HepG2 (cell line): Measurements from ENCODE around the gene RPL36AL. TPM values are rescaled to one million over a fixed set of nuclear protein-coding genes. Genes with fewer than 3 reads are reported as not detected.
A peak's percentile ranks its signal among the peaks of the same experiment; 100 is the strongest.

Source experiments
- CREB1 ChIP-seq, 2 experiments: fragments of 450-650 bp in 1 of 2; IDR thresholded peaks; 2 replicates each; pipeline ENCODE4 v1.6.1; 2016 to 2017; ENCODE audit warnings: control low read depth in 1 of 2, mild to moderate bottlenecking in 1 of 2, missing compliant biosample characterization in 1 of 2, missing genetic modification characterization in 1 of 2
- DMAP1 ChIP-seq: IDR thresholded peaks from 2 replicates; pipeline ENCODE4 v1.6.1; 2016
- FOXJ3 ChIP-seq: sonication (generic); formaldehyde crosslinking; IDR thresholded peaks from 2 replicates; pipeline ENCODE4 v1.4.0; 2020; ENCODE audit warnings: missing genetic modification reagents, mild to moderate bottlenecking, borderline replicate concordance
- MED13 ChIP-seq: sonication (generic); formaldehyde crosslinking; IDR thresholded peaks from 2 replicates; pipeline ENCODE4 v1.5.0; 2020; ENCODE audit warnings: missing genetic modification reagents
- NAIF1 ChIP-seq: sonication (generic); formaldehyde crosslinking; IDR thresholded peaks from 2 replicates; pipeline ENCODE4 v1.5.0; 2020; ENCODE audit warnings: mild to moderate bottlenecking, missing genetic modification reagents, borderline replicate concordance
- NR2F2 ChIP-seq: IDR thresholded peaks from 2 replicates; pipeline ENCODE4 v1.6.1; 2012; ENCODE audit warnings: low read depth, inconsistent platforms, borderline replicate concordance
- PPARG ChIP-seq: conservative IDR thresholded peaks from 2 replicates; pipeline ENCODE4 v1.6.1; 2016; ENCODE audit warnings: missing biosample characterization, missing genetic modification reagents
- TAF15 ChIP-seq: fragments of 200-400 bp; formaldehyde crosslinking; IDR thresholded peaks from one replicate; pipeline ENCODE4 v1.6.1; 2018; ENCODE audit warnings: mild to moderate bottlenecking, low read depth, low read length; ENCODE audit not compliant: poor library complexity, severe bottlenecking
- ZBTB20 ChIP-seq: sonication (generic); formaldehyde crosslinking; IDR thresholded peaks from 2 replicates; pipeline ENCODE4 v1.8.1; 2023; ENCODE audit warnings: missing genetic modification reagents, low read depth, mild to moderate bottlenecking, borderline replicate concordance
- ZFP36L2 ChIP-seq: sonication (generic); formaldehyde crosslinking; IDR thresholded peaks from 2 replicates; pipeline ENCODE4 v1.4.0; 2020; ENCODE audit warnings: missing genetic modification reagents
- ZFP82 ChIP-seq: sonication (generic); formaldehyde crosslinking; IDR thresholded peaks from 2 replicates; pipeline ENCODE4 v1.5.1; 2020; ENCODE audit warnings: mild to moderate bottlenecking, missing genetic modification reagents, borderline replicate concordance
- ZNF10 ChIP-seq: sonication (generic); formaldehyde crosslinking; IDR thresholded peaks from 2 replicates; pipeline ENCODE4 v1.4.0; 2020; ENCODE audit warnings: mild to moderate bottlenecking, low read depth, missing genetic modification reagents, borderline replicate concordance
- ZNF3 ChIP-seq: IDR thresholded peaks from 2 replicates; pipeline ENCODE4 v1.7.0; 2017; ENCODE audit warnings: inconsistent platforms
- ZNF343 ChIP-seq: sonication (generic); formaldehyde crosslinking; IDR thresholded peaks from 2 replicates; pipeline ENCODE4 v1.4.0; 2020; ENCODE audit warnings: mild to moderate bottlenecking, missing genetic modification reagents
- ZNF598 ChIP-seq: sonication (generic); formaldehyde crosslinking; IDR thresholded peaks from 2 replicates; pipeline ENCODE4 v1.5.1; 2020; ENCODE audit warnings: mild to moderate bottlenecking, missing genetic modification reagents, borderline replicate concordance
- ZNF781 ChIP-seq: sonication (generic); formaldehyde crosslinking; IDR thresholded peaks from 2 replicates; pipeline ENCODE4 v1.5.1; 2020; ENCODE audit warnings: borderline replicate concordance, mild to moderate bottlenecking, missing genetic modification reagents; ENCODE audit errors: not compliant biosample characterization
- polyA plus RNA-seq, 8 experiments: library from polyadenylated mRNA; depleted of rRNA in 3 of 8; stranded (reverse) in 7 of 8; unstranded in 1 of 8; fragments of >200 nt; fragmentation: Illumina TruSeq in 4 of 8; extraction: Trizol in 4 of 8; gene quantifications; 2 replicates each; pipeline versions ENCODE4 v1.2.1 to v1.2.3, GENCODE V29; 2011 to 2016; ENCODE audit warnings: low read depth in 4 of 8, missing spikeins in 1 of 8, mixed read lengths in 1 of 8; ENCODE audit not compliant: insufficient read depth in 1 of 8
- total RNA-seq, 5 experiments: library from RNA; depleted of rRNA; stranded (reverse); fragments of >200 nt; fragmentation: Illumina TruSeq; extraction: Trizol; gene quantifications; 2 replicates each; pipeline ENCODE4 v1.2.3, GENCODE V29; 2016; ENCODE audit warnings: low read depth in 1 of 5
- TF ChIP-seq, protein P1 (sequence below): sonication (generic); formaldehyde crosslinking; IDR thresholded peaks from 2 replicates; pipeline ENCODE4 v1.5.1; 2020; ENCODE audit warnings: missing genetic modification reagents, mild to moderate bottlenecking, borderline replicate concordance
- TF ChIP-seq, protein P2 (sequence below): sonication (generic); formaldehyde crosslinking; IDR thresholded peaks from 2 replicates; pipeline ENCODE4 v1.4.0; 2020; ENCODE audit warnings: mild to moderate bottlenecking, missing genetic modification reagents
- TF ChIP-seq, protein P3 (sequence below): sonication (generic); formaldehyde crosslinking; IDR thresholded peaks from 2 replicates; pipeline ENCODE4 v1.5.0; 2020; ENCODE audit warnings: missing genetic modification reagents
- TF ChIP-seq, protein P4 (sequence below): sonication (generic); formaldehyde crosslinking; IDR thresholded peaks from 2 replicates; pipeline ENCODE4 v1.4.0; 2020; ENCODE audit warnings: missing genetic modification reagents

RPL36AL gene
- total and polyA plus RNA-seq, 2 of the 13 experiments (the other 11 are each of a cell fraction or from before 2014, with no cell fraction given), result 90.0 to 294 TPM

DNA sequence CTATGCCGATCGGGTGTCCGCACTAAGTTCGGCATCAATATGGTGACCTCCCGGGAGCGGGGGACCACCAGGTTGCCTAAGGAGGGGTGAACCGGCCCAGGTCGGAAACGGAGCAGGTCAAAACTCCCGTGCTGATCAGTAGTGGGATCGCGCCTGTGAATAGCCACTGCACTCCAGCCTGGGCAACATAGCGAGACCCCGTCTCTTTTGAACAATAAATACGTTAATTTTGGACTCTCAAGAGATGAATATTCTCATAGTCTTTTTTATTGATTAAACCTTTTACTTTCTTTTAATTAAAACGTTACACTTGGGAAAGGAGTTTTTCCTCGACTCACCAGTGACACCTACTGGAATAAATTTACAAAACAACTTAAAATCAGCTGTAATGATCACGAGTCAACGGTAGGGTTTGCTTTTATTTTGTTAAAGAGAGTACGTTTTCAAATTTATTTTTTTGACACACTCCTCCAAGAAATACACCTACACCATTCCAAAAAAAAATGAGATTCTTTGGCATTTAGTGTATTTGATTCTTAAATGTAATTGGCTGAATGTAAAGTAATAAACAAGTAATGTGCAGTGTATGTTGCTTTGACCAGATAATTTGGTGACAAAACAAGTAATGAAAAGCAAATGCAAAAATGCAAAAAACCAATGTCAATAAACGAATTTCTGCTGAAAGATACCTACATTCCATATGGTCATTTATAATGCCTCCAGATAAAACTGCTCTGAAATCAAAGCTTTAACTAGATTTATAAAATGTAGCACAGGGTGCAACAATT, 33.6 kb downstream of the RPL36AL start (continued):
- TF ChIP-seq, protein P1, sequence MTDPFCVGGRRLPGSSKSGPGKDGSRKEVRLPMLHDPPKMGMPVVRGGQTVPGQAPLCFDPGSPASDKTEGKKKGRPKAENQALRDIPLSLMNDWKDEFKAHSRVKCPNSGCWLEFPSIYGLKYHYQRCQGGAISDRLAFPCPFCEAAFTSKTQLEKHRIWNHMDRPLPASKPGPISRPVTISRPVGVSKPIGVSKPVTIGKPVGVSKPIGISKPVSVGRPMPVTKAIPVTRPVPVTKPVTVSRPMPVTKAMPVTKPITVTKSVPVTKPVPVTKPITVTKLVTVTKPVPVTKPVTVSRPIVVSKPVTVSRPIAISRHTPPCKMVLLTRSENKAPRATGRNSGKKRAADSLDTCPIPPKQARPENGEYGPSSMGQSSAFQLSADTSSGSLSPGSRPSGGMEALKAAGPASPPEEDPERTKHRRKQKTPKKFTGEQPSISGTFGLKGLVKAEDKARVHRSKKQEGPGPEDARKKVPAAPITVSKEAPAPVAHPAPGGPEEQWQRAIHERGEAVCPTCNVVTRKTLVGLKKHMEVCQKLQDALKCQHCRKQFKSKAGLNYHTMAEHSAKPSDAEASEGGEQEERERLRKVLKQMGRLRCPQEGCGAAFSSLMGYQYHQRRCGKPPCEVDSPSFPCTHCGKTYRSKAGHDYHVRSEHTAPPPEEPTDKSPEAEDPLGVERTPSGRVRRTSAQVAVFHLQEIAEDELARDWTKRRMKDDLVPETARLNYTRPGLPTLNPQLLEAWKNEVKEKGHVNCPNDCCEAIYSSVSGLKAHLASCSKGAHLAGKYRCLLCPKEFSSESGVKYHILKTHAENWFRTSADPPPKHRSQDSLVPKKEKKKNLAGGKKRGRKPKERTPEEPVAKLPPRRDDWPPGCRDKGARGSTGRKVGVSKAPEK (CRISPR knock-in tag), result no peak
- no peak for TF ChIP-seq ZNF10 (CRISPR knock-in tag)
- no peak for TF ChIP-seq DMAP1 (CRISPR knock-in tag)
- TF ChIP-seq MED13 (CRISPR knock-in tag), result peak; percentile 13; the same call in 1 of the 2 replicates
- TF ChIP-seq FOXJ3 (CRISPR knock-in tag), result 0 out of 2 replicates have a peak, but pooled peaks have one; percentile 33
- 0 out of 2 replicates have a peak, but pooled peaks have one; percentile 3 for TF ChIP-seq PPARG (CRISPR knock-in tag)
- TF ChIP-seq ZNF3 (CRISPR knock-in tag), result peak; percentile 72; the same call in 1 of the 2 replicates
- no peak for TF ChIP-seq NR2F2
- no peak for TF ChIP-seq ZBTB20 (CRISPR knock-in tag)
- TF ChIP-seq TAF15, result no peak
- TF ChIP-seq, protein P2, sequence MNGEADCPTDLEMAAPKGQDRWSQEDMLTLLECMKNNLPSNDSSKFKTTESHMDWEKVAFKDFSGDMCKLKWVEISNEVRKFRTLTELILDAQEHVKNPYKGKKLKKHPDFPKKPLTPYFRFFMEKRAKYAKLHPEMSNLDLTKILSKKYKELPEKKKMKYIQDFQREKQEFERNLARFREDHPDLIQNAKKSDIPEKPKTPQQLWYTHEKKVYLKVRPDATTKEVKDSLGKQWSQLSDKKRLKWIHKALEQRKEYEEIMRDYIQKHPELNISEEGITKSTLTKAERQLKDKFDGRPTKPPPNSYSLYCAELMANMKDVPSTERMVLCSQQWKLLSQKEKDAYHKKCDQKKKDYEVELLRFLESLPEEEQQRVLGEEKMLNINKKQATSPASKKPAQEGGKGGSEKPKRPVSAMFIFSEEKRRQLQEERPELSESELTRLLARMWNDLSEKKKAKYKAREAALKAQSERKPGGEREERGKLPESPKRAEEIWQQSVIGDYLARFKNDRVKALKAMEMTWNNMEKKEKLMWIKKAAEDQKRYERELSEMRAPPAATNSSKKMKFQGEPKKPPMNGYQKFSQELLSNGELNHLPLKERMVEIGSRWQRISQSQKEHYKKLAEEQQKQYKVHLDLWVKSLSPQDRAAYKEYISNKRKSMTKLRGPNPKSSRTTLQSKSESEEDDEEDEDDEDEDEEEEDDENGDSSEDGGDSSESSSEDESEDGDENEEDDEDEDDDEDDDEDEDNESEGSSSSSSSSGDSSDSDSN (CRISPR knock-in tag), result peak; percentile 11; the same call in 1 of the 2 replicates
- TF ChIP-seq ZFP82 (CRISPR knock-in tag), result no peak; the same call in 1 of the 2 replicates
- TF ChIP-seq, protein P3, sequence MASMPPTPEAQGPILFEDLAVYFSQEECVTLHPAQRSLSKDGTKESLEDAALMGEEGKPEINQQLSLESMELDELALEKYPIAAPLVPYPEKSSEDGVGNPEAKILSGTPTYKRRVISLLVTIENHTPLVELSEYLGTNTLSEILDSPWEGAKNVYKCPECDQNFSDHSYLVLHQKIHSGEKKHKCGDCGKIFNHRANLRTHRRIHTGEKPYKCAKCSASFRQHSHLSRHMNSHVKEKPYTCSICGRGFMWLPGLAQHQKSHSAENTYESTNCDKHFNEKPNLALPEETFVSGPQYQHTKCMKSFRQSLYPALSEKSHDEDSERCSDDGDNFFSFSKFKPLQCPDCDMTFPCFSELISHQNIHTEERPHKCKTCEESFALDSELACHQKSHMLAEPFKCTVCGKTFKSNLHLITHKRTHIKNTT (CRISPR knock-in tag), result no peak
- TF ChIP-seq CREB1 (IDR thresholded peaks at IDR 0.05), result no peak
- TF ChIP-seq CREB1 (CRISPR knock-in tag; IDR thresholded peaks at IDR 0.05), result peak; percentile 90
- TF ChIP-seq NAIF1, result no peak
- TF ChIP-seq, protein P4, sequence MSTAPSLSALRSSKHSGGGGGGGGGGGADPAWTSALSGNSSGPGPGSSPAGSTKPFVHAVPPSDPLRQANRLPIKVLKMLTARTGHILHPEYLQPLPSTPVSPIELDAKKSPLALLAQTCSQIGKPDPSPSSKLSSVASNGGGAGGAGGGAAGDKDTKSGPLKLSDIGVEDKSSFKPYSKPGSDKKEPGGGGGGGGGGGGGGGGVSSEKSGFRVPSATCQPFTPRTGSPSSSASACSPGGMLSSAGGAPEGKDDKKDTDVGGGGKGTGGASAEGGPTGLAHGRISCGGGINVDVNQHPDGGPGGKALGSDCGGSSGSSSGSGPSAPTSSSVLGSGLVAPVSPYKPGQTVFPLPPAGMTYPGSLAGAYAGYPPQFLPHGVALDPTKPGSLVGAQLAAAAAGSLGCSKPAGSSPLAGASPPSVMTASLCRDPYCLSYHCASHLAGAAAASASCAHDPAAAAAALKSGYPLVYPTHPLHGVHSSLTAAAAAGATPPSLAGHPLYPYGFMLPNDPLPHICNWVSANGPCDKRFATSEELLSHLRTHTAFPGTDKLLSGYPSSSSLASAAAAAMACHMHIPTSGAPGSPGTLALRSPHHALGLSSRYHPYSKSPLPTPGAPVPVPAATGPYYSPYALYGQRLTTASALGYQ (CRISPR knock-in tag), result no peak
- TF ChIP-seq ZNF598, result no peak
- no peak for TF ChIP-seq ZFP36L2 (CRISPR knock-in tag)
- TF ChIP-seq ZNF343 (CRISPR knock-in tag), result no peak; the same call in 1 of the 2 replicates
- no peak for TF ChIP-seq ZNF781 (CRISPR knock-in tag)
